ENCODE results near the gene OR2A25.
"Not testable (repeated sequence)": the region's sequence is repeated elsewhere in the genome, so short reads cannot be mapped to it uniquely, and the experiment has no call there.

Gene OR2A25

DNA sequence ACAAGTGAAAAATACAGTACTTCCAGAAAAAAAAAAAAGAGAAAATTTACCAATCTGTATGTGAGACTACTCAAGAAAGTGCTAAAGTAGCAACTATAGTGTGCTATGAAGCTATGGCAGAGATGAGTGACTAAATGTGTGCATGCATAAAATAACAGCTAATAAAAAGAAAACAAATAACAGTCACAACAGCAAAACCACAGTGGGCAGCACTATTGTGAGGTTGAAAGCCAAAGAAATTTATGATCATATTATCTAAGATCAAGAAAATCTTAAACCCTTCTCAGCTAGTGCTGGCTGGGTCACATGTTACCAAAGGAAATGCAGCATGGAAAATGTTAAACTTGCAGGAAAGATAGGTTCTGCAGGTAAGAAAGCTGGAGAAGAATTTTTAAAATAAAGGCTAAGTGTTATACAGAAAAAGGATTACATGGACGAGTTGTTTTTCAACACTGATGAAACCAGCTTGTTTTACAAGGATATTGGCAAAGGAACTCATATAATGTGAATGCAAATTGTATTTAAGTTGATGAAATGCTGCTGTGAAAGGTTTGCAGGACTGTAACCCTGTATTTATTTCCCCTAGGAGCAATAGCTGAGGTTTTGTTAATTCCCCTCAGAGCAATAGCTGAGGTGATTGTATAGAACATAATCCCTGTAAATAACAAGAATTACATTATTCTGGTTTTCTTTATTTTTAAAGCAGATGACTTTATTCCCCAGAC lies 36.5 kb upstream of the OR2A25 start:
- H3K4me1 ChIP-seq (ENCODE audit: control insufficient read depth in 1 of 2, insufficient read depth in 2 of 2, low read length in 2 of 2), result no peaks in the 10 kb centered on the region

DNA sequence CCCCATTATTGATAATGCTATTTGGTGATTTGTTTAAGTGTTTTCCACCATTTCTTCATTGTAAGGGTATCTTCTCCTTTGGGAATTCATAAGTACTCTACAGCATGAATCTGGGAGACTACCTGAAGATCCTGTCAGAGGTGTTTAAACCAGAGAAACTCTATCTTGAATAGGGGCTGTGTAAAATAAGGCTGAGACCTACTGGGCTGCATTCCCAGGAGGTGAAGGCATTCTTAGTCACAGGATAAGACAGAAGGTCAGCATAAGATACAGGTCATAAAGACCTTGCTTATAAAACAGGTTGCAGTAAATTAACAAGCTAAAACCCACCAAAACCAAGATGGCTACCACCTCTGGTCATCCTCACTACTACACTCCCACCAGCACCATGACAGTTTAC lies 34.2 kb upstream of the OR2A25 start:
- no peaks in the 10 kb centered on the region for H3K27me3 ChIP-seq (ENCODE audit: control insufficient read depth in 1 of 2, insufficient read depth in 2 of 2, low read length in 2 of 2)
- H3K4me3 ChIP-seq (ENCODE audit: low read depth in 1 of 2, low read length in 2 of 2), result no peak overlapping the region
- no peaks in the 10 kb centered on the region for H3K4me1 ChIP-seq (ENCODE audit: control insufficient read depth in 1 of 2, insufficient read depth in 2 of 2, low read length in 2 of 2)
- H3K27ac ChIP-seq (ENCODE audit: low read depth, low read length), result no peak overlapping the region
- no peaks in the 10 kb centered on the region for H3K36me3 ChIP-seq (ENCODE audit: control insufficient read depth in 1 of 2, insufficient read depth in 2 of 2, low read length in 2 of 2)
- no peak overlapping the region for H3K9ac ChIP-seq (ENCODE audit: low read depth in 1 of 2, low read length in 2 of 2)
- no peaks in the 10 kb centered on the region for H3K9me3 ChIP-seq (ENCODE audit: control insufficient read depth in 1 of 2, low read length in 2 of 2)

More for the DNA sequence above, 36.5 kb upstream of the OR2A25 start:
- Histone ChIP-seq H3K9me3 (ENCODE audit: control insufficient read depth in 1 of 2, low read length in 2 of 2) (no peaks in the 10 kb centered on the region), H3K27ac (ENCODE audit: low read depth, low read length) (no peak overlapping the region), H3K4me3 (ENCODE audit: low read depth in 1 of 2, low read length in 2 of 2) (no peak overlapping the region), H3K9ac (ENCODE audit: low read depth in 1 of 2, low read length in 2 of 2) (no peak overlapping the region), H3K27me3 (ENCODE audit: control insufficient read depth in 1 of 2, insufficient read depth in 2 of 2, low read length in 2 of 2) (no peaks in the 10 kb centered on the region), H3K36me3 (ENCODE audit: control insufficient read depth in 1 of 2, insufficient read depth in 2 of 2, low read length in 2 of 2) (no peaks in the 10 kb centered on the region)

DNA sequence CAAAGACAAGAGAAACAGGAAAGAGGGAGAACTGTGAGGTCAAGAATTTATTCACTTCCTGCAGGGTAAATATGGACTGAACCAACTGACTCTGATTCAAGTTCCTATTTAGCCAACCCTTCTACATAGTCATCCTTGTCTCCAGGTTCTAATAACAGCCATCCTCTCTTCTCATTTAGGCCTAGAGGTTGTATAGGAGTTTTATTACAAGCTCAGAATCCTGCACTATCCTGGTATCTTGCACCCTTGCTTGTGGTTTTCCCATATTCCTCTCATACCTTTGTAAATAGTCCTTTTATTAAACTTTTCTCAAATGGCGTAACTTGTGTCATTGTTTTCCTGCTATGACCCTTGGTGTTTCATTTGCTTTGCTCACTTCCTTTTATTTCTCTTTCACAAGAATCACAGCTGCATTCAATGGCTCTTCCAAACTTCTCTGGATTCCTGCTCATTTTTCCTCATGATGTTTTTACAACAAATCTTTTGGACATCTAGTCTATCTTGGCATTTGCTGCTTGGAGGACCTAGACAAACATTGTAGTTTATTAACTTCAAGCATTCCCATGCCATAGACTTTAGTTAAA lies 33.2 kb upstream of the OR2A25 start:
- no peaks in the 10 kb centered on the region for H3K36me3 ChIP-seq (ENCODE audit: control insufficient read depth in 1 of 2, insufficient read depth in 2 of 2, low read length in 2 of 2)
- no peak overlapping the region for H3K9ac ChIP-seq (ENCODE audit: low read depth in 1 of 2, low read length in 2 of 2)
- H3K9me3 ChIP-seq (ENCODE audit: control insufficient read depth in 1 of 2, low read length in 2 of 2), result no peaks in the 10 kb centered on the region
- no peaks in the 10 kb centered on the region for H3K27me3 ChIP-seq (ENCODE audit: control insufficient read depth in 1 of 2, insufficient read depth in 2 of 2, low read length in 2 of 2)
- H3K27ac ChIP-seq (ENCODE audit: low read depth, low read length), result no peak overlapping the region
- no peaks in the 10 kb centered on the region for H3K4me1 ChIP-seq (ENCODE audit: control insufficient read depth in 1 of 2, insufficient read depth in 2 of 2, low read length in 2 of 2)
- H3K4me3 ChIP-seq (ENCODE audit: low read depth in 1 of 2, low read length in 2 of 2), result no peak overlapping the region

DNA sequence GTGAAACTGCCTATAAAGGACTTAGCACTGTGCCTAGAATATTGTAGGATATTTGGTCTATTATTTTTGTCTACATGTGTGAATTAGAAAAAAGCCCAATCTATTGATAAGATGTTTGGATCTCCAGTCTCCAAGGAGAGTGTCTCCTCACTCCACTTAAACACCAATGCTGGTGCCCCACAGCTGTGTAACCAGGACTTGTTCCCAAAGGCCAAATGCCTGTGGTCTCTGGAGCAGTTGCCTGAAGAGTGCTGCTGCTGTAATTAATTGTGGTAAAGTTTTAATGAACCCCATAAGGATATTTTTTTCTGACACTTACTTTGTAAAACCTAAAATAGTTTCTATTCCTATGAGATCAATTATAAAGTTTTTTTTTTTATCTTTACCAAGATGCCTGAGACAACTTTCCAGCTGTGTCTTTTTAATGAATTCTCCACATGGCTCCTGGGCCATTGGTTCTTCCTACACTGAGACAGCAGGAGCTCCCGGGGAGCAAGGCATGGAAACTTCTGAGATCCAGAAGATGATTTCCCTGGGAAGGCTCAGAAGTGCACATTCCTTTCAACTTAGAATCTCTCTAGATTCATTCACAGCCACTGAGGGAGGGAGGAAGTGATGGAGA lies 32.1 kb upstream of the OR2A25 start:
- Histone ChIP-seq H3K27ac (ENCODE audit: low read depth, low read length) (no peak overlapping the region), H3K9ac (ENCODE audit: low read depth in 1 of 2, low read length in 2 of 2) (no peak overlapping the region), H3K27me3 (ENCODE audit: control insufficient read depth in 1 of 2, insufficient read depth in 2 of 2, low read length in 2 of 2) (no peaks in the 10 kb centered on the region), H3K4me1 (ENCODE audit: control insufficient read depth in 1 of 2, insufficient read depth in 2 of 2, low read length in 2 of 2) (no peaks in the 10 kb centered on the region), H3K9me3 (ENCODE audit: control insufficient read depth in 1 of 2, low read length in 2 of 2) (no peaks in the 10 kb centered on the region), H3K36me3 (ENCODE audit: control insufficient read depth in 1 of 2, insufficient read depth in 2 of 2, low read length in 2 of 2) (no peaks in the 10 kb centered on the region), H3K4me3 (ENCODE audit: low read depth in 1 of 2, low read length in 2 of 2) (no peak overlapping the region)

DNA sequence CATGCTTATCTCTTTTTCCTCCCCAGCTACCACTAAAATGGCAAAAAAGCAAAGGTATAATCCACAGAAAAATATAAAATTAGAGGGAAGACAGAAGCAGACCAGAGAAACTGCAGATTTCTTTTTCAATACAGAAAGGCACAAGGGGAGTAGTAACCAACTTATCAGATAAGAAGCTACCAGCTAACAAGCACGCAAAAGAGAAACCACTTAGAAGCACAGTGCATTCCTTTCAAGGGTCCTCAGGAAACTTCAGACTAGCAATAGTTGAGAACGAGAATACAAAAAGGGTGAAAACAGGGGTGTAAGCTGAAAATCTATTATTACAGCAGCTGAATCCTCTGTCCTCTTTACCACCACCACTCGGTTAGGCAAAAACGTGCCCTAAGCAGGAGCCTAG lies 30.7 kb upstream of the OR2A25 start:
- H3K4me1 ChIP-seq (ENCODE audit: control insufficient read depth in 1 of 2, insufficient read depth in 2 of 2, low read length in 2 of 2), result no peaks in the 10 kb centered on the region
- H3K27me3 ChIP-seq (ENCODE audit: control insufficient read depth in 1 of 2, insufficient read depth in 2 of 2, low read length in 2 of 2), result no peaks in the 10 kb centered on the region
- no peak overlapping the region for H3K27ac ChIP-seq (ENCODE audit: low read depth, low read length)
- H3K4me3 ChIP-seq (ENCODE audit: low read depth in 1 of 2, low read length in 2 of 2), result no peak overlapping the region
- H3K36me3 ChIP-seq (ENCODE audit: control insufficient read depth in 1 of 2, insufficient read depth in 2 of 2, low read length in 2 of 2), result no peaks in the 10 kb centered on the region
- H3K9me3 ChIP-seq (ENCODE audit: control insufficient read depth in 1 of 2, low read length in 2 of 2), result no peaks in the 10 kb centered on the region
- H3K9ac ChIP-seq (ENCODE audit: low read depth in 1 of 2, low read length in 2 of 2), result no peak overlapping the region

DNA sequence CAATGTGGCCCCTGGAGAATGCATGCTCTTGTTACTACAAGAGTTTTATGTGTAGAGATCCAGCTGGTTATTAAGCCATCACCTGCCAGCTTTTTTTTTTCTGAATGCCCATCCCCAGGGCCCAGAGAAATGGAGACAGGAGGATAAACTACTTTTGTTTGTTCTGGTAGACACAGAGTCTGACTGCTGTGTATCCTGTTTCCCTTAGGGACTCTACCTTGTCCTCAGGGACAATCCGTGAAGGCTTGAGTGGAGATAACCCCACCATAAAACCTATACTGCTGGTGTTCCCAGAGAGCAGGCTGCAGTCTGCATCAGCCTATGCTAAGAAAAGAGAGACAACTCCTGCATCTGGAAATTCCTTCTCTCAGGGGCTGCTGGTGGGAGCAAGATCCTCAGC lies 21.0 kb upstream of the OR2A25 start, which contains the start of gene OR2A5:
TSS of gene OR2A5 (plus strand) at position 301 of the 400 bp plus-strand sequence. CDS start 1,454 bp downstream, outside the sequence.
- Histone ChIP-seq H3K9ac (ENCODE audit: low read depth in 1 of 2, low read length in 2 of 2) (no peak within 1 kb of the TSS), H3K36me3 (ENCODE audit: control insufficient read depth in 1 of 2, insufficient read depth in 2 of 2, low read length in 2 of 2) (no peaks in the 10 kb centered on the region), H3K27me3 (ENCODE audit: control insufficient read depth in 1 of 2, insufficient read depth in 2 of 2, low read length in 2 of 2) (no peaks in the 10 kb centered on the region), H3K27ac (ENCODE audit: low read depth, low read length) (no peak within 1 kb of the TSS), H3K9me3 (ENCODE audit: control insufficient read depth in 1 of 2, low read length in 2 of 2) (no peaks in the 10 kb centered on the region), H3K4me3 (ENCODE audit: low read depth in 1 of 2, low read length in 2 of 2) (no peak within 1 kb of the TSS), H3K4me1 (ENCODE audit: control insufficient read depth in 1 of 2, insufficient read depth in 2 of 2, low read length in 2 of 2) (no peaks in the 10 kb centered on the region)

DNA sequence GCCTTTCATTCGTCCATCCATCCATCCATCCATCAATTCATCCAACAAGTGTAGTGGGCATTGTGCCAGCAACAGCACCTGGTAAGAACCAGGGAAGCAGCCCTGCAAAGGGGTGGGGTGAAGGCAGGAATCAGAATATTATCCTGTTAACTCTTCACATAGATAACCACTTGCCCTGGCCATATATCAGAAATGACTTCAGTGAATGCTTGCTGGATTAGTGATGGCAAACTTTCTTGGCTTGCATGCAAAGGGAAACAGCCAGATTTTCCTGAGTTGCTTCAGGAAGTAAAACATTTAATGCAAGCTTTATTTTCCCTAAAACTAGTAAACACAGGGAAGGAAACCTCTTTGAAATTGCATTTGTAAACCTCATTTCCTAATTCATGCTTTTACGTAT lies 20.1 kb upstream of the OR2A25 start:
- Histone ChIP-seq H3K4me3 (ENCODE audit: low read depth in 1 of 2, low read length in 2 of 2) (no peak overlapping the region), H3K27me3 (ENCODE audit: control insufficient read depth in 1 of 2, insufficient read depth in 2 of 2, low read length in 2 of 2) (no peaks in the 10 kb centered on the region), H3K9me3 (ENCODE audit: control insufficient read depth in 1 of 2, low read length in 2 of 2) (no peaks in the 10 kb centered on the region), H3K9ac (ENCODE audit: low read depth in 1 of 2, low read length in 2 of 2) (no peak overlapping the region), H3K4me1 (ENCODE audit: control insufficient read depth in 1 of 2, insufficient read depth in 2 of 2, low read length in 2 of 2) (no peaks in the 10 kb centered on the region), H3K27ac (ENCODE audit: low read depth, low read length) (no peak overlapping the region), H3K36me3 (ENCODE audit: control insufficient read depth in 1 of 2, insufficient read depth in 2 of 2, low read length in 2 of 2) (no peaks in the 10 kb centered on the region)

DNA sequence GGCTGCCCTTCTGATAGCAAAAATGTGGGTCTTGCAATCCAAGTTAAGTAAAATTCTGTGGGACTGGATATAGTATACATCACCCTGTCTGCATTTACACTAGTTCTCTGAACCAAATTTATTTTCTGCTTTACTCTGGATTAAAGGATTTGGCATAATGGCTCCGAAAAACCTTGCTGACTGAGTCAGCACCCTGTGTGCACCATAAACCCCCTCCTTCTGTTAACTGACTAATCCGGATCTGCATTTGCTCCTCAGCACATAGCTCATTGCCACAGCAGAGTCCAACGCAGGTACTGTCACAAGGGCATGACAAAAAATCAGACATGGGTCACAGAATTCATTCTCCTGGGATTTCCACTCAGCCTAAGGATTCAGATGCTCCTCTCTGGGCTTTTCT lies 19.5 kb upstream of the OR2A25 start:
- Histone ChIP-seq H3K9me3 (ENCODE audit: control insufficient read depth in 1 of 2, low read length in 2 of 2) (no peaks in the 10 kb centered on the region), H3K27ac (ENCODE audit: low read depth, low read length) (no peak overlapping the region), H3K9ac (ENCODE audit: low read depth in 1 of 2, low read length in 2 of 2) (no peak overlapping the region), H3K36me3 (ENCODE audit: control insufficient read depth in 1 of 2, insufficient read depth in 2 of 2, low read length in 2 of 2) (no peaks in the 10 kb centered on the region), H3K27me3 (ENCODE audit: control insufficient read depth in 1 of 2, insufficient read depth in 2 of 2, low read length in 2 of 2) (no peaks in the 10 kb centered on the region), H3K4me3 (ENCODE audit: low read depth in 1 of 2, low read length in 2 of 2) (no peak overlapping the region), H3K4me1 (ENCODE audit: control insufficient read depth in 1 of 2, insufficient read depth in 2 of 2, low read length in 2 of 2) (no peaks in the 10 kb centered on the region)

DNA sequence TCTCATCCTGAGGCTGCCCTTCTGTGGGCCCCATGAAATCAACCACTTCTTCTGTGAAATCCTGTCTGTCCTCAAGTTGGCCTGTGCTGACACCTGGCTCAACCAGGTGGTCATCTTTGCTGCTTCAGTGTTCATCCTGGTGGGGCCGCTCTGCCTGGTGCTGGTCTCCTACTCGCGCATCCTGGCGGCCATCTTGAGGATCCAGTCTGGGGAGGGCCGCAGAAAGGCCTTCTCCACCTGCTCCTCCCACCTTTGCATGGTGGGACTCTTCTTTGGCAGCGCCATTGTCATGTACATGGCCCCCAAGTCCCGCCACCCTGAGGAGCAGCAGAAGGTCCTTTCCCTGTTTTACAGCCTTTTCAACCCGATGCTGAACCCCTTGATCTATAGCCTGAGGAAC lies 18.7 kb upstream of the OR2A25 start:
- H3K4me1 ChIP-seq (ENCODE audit: control insufficient read depth in 1 of 2, insufficient read depth in 2 of 2, low read length in 2 of 2); H3K9me3 ChIP-seq (ENCODE audit: control insufficient read depth in 1 of 2, low read length in 2 of 2); H3K4me3 ChIP-seq (ENCODE audit: low read depth in 1 of 2, low read length in 2 of 2); H3K27ac ChIP-seq (ENCODE audit: low read depth, low read length); H3K36me3 ChIP-seq (ENCODE audit: control insufficient read depth in 1 of 2, insufficient read depth in 2 of 2, low read length in 2 of 2); H3K9ac ChIP-seq (ENCODE audit: low read depth in 1 of 2, low read length in 2 of 2); H3K27me3 ChIP-seq (ENCODE audit: control insufficient read depth in 1 of 2, insufficient read depth in 2 of 2, low read length in 2 of 2): not testable (repeated sequence)

DNA sequence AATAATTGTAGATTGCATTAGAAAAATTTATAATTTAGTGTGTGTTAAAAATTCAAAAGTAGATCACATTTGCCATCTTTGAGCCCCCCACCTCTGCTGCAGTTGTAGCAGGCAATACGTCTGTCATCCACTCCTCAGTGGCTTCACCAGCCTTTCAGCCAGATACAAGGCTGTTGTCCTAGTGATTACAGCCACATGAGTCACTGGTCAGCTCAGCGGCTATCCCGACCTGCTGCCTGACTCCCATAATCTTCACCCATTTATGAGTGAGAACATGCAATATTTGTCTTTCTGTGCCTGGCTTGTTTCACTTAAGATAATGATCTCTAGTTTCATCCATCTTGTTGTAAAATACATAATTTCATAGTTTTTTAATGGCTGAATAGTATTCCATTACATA lies 11.7 kb upstream of the OR2A25 start:
- Histone ChIP-seq H3K4me1 (ENCODE audit: control insufficient read depth in 1 of 2, insufficient read depth in 2 of 2, low read length in 2 of 2) (no peaks in the 10 kb centered on the region), H3K27me3 (ENCODE audit: control insufficient read depth in 1 of 2, insufficient read depth in 2 of 2, low read length in 2 of 2) (no peaks in the 10 kb centered on the region), H3K9me3 (ENCODE audit: control insufficient read depth in 1 of 2, low read length in 2 of 2) (no peaks in the 10 kb centered on the region), H3K36me3 (ENCODE audit: control insufficient read depth in 1 of 2, insufficient read depth in 2 of 2, low read length in 2 of 2) (no peaks in the 10 kb centered on the region), H3K9ac (ENCODE audit: low read depth in 1 of 2, low read length in 2 of 2) (no peak overlapping the region), H3K4me3 (ENCODE audit: low read depth in 1 of 2, low read length in 2 of 2) (no peak overlapping the region), H3K27ac (ENCODE audit: low read depth, low read length) (no peak overlapping the region)
